IPS-18c (cell line): ENCODE results near the gene FANCC.
"Not testable (repeated sequence)": the region's sequence is repeated elsewhere in the genome, so short reads cannot be mapped to it uniquely, and the experiment has no call there.

Experiments
- H3K4me3 ChIP-seq: 2 replicates; pipeline ENCODE4 v1.7.0; 2013; ENCODE audit warnings: low read depth, mild to moderate bottlenecking, low read length, moderate library complexity; ENCODE audit not compliant: insufficient read depth
- H3K9me3 ChIP-seq: one replicate; pipeline ENCODE4 v1.6.1; 2013; ENCODE audit warnings: mild to moderate bottlenecking, low read length, moderate library complexity; ENCODE audit not compliant: control insufficient read depth, insufficient read depth

Gene FANCC

GRCh38 chr9:95220352-95220751 is 97.2 kb downstream of the FANCC start:
- not testable (repeated sequence) for H3K4me3 ChIP-seq, H3K9me3 ChIP-seq

- Histone ChIP-seq H3K9me3 (no peaks in the 10 kb centered on the region), H3K4me3 (no peak overlapping the region)
Observed at GRCh38 chr9:95218773-95219172, 98.7 kb downstream of the FANCC start.

GRCh38 chr9:95217936-95218335 is 99.6 kb downstream of the FANCC start:
- Histone ChIP-seq H3K9me3 (no peaks in the 10 kb centered on the region), H3K4me3 (no peak overlapping the region)

GRCh38 chr9:95215336-95215898 is 102.1 kb downstream of the FANCC start:
- Histone ChIP-seq H3K4me3 (no peak overlapping the region), H3K9me3 (no peaks in the 10 kb centered on the region)

GRCh38 chr9:95213117-95213516 is 104.4 kb downstream of the FANCC start:
- H3K4me3 ChIP-seq, result no peak overlapping the region

GRCh38 chr9:95211028-95211427 is 106.5 kb downstream of the FANCC start:
- Histone ChIP-seq H3K4me3 (no peak overlapping the region), H3K9me3 (no peaks in the 10 kb centered on the region)

More at GRCh38 chr9:95213117-95213516, 104.4 kb downstream of the FANCC start:
- no peaks in the 10 kb centered on the region for H3K9me3 ChIP-seq

GRCh38 chr9:95207403-95207802 is 110.1 kb downstream of the FANCC start:
- Histone ChIP-seq H3K9me3 (no peaks in the 10 kb centered on the region), H3K4me3 (no peak overlapping the region)

- Histone ChIP-seq H3K9me3 (no peaks in the 10 kb centered on the region), H3K4me3 (no peak overlapping the region)
Observed at GRCh38 chr9:95206143-95206542, 111.4 kb downstream of the FANCC start.

- H3K9me3 ChIP-seq, result no peaks in the 10 kb centered on the region
- H3K4me3 ChIP-seq, result no peak overlapping the region
Observed at GRCh38 chr9:95204710-95205109, 112.8 kb downstream of the FANCC start.

- Histone ChIP-seq H3K9me3 (no peaks in the 10 kb centered on the region), H3K4me3 (no peak overlapping the region)
Observed at GRCh38 chr9:95204310-95204709, 113.2 kb downstream of the FANCC start.

GRCh38 chr9:95203019-95203418 is 114.5 kb downstream of the FANCC start:
- H3K4me3 ChIP-seq, H3K9me3 ChIP-seq: not testable (repeated sequence)

- H3K9me3 ChIP-seq, result no peaks in the 10 kb centered on the region
Observed at GRCh38 chr9:95202076-95202681, 115.3 kb downstream of the FANCC start.

GRCh38 chr9:95201206-95201605 is 116.3 kb downstream of the FANCC start:
- H3K9me3 ChIP-seq, result no peaks in the 10 kb centered on the region
- H3K4me3 ChIP-seq, result no peak overlapping the region

More at GRCh38 chr9:95202076-95202681, 115.3 kb downstream of the FANCC start:
- H3K4me3 ChIP-seq, result no peak overlapping the region

GRCh38 chr9:95197692-95198271 is 119.7 kb downstream of the FANCC start:
- no peak overlapping the region for H3K4me3 ChIP-seq
- no peaks in the 10 kb centered on the region for H3K9me3 ChIP-seq

GRCh38 chr9:95193480-95193879 is 124.0 kb downstream of the FANCC start:
- Histone ChIP-seq H3K4me3 (no peak overlapping the region), H3K9me3 (no peaks in the 10 kb centered on the region)

GRCh38 chr9:95193067-95193466 is 124.4 kb downstream of the FANCC start:
- no peaks in the 10 kb centered on the region for H3K9me3 ChIP-seq
- H3K4me3 ChIP-seq, result no peak overlapping the region

GRCh38 chr9:95192631-95193030 is 124.9 kb downstream of the FANCC start:
- Histone ChIP-seq H3K9me3 (no peaks in the 10 kb centered on the region), H3K4me3 (no peak overlapping the region)

- Histone ChIP-seq H3K9me3 (no peaks in the 10 kb centered on the region), H3K4me3 (no peak overlapping the region)
Observed at GRCh38 chr9:95190413-95190812, 127.1 kb downstream of the FANCC start.
